Brain pericyte (primary cell): Measurements from ENCODE around the gene MAPKAP1.
"Not testable (repeated sequence)": the region's sequence is repeated elsewhere in the genome, so short reads cannot be mapped to it uniquely, and the experiment has no call there.

Source experiments
- DNase-seq: peaks from one replicate; pipeline ENCODE4 v3.0.0-alpha.2; 2012; ENCODE audit warnings: low read depth, low spot score

MAPKAP1 gene

GRCh38 chr9:125415583-125416460 is 291.2 kb downstream of the MAPKAP1 start:
- no peak for DNase-seq

- no peak for DNase-seq
Measured at GRCh38 chr9:125413579-125413978, 293.4 kb downstream of the MAPKAP1 start.

DNA sequence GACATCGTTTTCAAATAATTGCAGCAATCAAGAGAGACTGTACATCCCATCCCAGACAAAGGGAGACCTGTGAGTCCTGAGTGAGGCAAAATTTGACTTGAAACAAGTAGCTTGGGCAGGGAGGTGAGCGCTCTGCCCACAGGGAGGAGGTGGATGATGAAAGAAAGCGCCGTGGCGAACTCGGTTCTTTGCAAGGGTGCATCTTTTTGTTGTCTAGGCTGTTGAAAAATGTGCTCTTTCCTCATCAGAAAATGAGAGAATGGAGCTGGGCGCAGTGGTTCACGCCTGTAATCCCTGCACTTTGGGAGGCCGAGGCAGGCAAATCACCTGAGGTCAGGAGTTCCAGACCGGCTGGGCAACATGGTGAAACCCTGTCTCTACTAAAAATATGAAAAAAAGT is 294.8 kb downstream of the MAPKAP1 start:
- DNase-seq, result no peak

DNA sequence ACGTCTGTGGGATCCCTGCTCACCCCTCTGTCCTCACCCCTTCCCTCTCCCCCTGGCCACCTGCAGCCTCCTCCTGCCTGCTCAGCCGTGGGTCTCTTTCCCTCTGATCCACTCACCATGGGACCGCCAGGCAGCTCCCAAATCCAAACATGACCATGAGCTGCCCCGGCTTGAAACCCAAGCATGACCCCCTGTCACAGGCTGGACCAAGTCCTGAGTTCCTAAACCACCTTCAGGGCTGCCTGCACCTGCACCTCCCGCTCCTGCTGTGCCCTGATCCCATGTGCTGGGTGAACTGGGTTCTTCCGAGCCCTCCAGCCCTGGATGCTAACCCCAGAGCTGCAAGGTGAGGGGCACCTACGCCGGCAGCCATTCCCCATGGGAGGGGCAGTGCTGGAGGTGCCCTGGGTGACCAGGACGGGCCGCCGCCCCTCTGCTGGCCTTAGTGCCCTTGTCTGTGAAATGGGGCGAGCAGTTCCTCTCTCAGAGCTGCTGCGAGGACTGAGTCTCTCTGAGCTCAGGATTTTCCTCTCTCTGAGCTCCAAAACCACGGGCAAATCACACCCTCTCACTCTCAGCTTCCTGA is 295.7 kb downstream of the MAPKAP1 start:
- DNase-seq, result no peak

DNA sequence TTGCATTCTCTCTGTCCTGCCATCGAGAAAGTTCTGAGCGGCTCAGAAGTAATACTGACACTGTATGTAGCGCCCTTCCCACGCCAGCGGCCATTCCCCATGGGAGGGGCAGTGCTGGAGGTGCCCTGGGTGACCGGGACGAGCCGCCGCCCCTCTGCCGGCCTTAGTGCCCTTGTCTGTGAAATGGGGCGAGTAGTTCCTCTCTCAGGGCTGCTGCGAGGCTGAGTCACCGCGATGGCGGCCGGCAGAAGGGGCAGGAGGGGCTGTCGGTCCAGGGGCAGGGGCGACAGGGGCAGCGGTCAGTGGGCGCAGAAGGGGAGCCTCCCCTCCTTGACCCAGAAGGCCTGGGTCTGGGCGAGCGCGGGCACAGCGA is 296.5 kb downstream of the MAPKAP1 start:
- no peak for DNase-seq

- no peak for DNase-seq
Measured at GRCh38 chr9:125409637-125410521, 297.1 kb downstream of the MAPKAP1 start.

DNA sequence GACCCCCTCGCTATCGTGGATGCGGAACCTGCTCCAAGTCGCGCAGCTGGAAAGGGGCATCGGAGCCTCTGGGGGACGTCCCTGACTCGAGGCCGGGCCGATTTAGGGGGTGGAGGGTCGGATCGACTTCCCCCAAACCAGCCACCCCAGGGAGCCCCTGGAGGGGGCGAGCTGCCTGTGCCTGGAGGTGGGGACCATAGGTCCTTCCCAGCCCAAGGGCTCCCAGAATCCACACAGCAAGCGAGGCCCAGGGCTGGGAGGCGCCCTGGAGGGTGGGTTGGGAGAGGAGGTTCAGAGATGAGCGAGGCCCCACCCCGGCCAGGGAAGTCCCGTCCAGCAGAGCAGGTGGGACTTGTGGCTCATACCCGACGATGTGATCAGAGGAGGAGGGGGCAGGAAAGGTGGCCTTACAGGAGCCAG is 297.8 kb downstream of the MAPKAP1 start:
- DNase-seq, result no peak

- DNase-seq, result no peak
Measured at GRCh38 chr9:125407974-125408900, 298.8 kb downstream of the MAPKAP1 start.

DNA sequence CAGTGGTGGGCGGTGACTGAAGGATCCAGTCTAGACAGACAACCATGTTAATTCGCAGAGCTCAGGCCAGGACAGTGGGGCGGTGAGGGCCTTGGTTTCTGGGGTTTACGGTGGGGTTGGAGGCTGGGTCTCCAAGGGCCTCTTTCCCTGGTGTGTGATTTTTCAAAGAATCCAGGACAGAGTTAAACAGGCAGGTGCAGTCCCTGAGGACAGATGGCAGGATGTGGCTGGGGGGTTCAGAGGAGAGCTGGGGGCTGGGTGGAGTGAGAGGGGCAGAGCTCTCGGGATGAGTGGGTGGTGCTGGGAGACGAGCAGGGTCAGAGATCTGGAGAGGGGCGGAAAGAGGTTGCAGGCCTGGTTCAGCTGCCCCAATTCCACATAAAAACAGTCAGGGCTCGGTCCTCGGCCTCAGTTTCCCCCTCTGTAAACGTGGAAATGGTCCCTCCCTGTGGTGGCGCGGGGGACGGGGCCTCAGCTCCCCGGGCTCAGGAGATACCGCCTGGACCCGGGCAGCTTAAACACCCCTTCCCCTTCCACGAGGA is 299.5 kb downstream of the MAPKAP1 start:
- DNase-seq, result no peak

GRCh38 chr9:125406810-125407087 is 300.3 kb downstream of the MAPKAP1 start:
- no peak for DNase-seq

DNA sequence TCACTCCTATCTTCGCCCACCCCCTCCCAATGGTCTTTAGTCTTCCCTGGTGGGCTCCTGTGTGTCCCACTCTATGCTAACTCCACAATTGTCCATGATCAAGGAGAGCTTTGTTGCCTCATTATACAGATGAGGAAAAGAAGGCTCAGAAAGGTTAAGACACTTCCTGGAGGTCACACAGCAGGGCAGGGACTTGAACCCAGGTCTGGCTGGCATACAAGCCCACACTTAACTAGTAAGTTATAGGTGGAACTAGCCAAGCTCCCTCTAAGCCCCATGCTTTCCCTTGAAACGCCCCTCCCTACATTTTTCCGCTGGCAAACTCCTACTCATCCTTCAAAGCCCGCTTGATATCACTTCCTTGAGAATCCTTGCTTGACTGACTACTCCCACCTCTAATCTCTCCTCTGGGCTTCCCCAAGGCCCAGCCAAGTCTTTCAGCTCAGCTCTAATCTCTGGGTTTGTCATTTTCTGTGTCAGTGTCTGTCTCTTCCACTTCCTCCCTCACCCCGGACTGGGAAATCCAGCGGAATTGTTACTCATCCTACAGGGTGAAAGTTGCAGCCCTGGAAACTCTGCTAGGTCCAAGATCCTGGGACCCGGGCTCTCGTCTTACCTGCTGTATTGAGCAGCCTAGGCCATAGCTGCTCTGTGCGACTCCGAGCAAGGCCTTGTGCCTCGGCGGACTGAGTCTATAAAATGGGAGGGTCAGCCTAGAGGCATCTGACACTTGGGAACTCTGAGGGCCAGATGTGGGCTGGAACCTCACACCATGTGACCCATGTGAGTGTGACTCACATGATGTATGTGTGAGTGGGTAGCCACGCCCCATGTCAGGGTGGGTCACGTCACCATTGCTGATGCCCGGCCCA is 300.8 kb downstream of the MAPKAP1 start:
- no peak for DNase-seq

- no peak for DNase-seq
Measured at GRCh38 chr9:125404733-125405132, 302.3 kb downstream of the MAPKAP1 start.

- DNase-seq, result no peak
Measured at GRCh38 chr9:125400725-125401716, 306.0 kb downstream of the MAPKAP1 start.

GRCh38 chr9:125400232-125400631 is 306.8 kb downstream of the MAPKAP1 start:
- not testable (repeated sequence) for DNase-seq

DNA sequence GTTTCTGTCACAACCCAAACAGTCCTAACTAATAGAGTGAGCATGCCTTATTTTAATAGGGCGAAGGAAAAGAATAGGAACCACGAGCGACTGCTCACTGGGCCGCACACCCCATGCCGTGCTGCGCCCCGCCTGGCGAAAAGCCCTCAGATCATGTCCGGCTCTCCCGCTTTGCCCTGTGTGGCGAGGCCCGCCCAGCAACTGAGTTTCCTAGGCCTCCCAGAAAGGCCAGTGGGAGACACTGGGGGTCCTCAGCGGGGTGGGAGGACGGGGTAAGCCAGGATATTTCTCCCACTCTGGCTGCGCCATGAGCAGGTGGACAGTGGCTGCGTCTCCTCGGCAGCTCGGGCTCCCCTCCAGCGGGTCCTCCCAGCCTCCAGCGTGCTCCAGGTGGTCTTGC is 307.3 kb downstream of the MAPKAP1 start:
- DNase-seq, result no peak

- DNase-seq, result no peak
Measured at GRCh38 chr9:125399165-125399564, 307.8 kb downstream of the MAPKAP1 start.

DNA sequence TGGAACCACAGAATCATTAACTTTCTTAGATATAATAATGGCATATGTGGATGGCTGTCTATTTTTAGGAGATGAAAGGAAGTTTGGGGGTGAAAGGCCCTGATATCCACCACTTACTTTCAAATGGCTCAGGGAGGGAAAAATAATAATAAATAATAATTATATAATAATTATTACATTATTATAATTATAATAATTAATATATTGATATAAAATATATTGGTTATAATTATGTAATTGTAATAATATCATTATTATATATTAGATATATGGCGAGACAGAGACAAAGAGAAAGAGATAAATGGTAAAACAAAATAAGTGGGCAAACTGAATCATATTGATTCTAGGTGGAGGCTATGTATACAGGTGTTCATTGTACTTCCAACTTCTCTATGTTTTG is 308.8 kb downstream of the MAPKAP1 start:
- DNase-seq, result no peak

- no peak for DNase-seq
Measured at GRCh38 chr9:125397736-125398135, 309.3 kb downstream of the MAPKAP1 start.

DNA sequence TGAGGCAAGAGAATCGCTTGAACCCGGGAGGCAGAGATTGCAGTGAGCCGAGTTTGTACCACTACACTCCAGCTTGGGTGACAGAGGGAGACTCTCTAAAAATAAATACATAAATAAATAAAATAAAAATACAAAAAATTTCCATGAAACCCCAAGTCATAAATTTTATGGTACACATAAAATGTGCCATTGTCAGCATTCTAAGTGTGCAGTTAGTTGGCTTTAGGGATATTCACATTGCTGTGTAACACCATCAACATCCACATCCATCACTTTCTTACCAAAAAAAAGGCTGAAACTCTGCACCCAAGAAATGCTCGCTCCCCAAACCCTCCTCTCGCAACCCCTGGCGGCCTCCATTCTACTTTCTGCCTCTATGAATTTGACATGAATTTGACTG is 310.2 kb downstream of the MAPKAP1 start:
- DNase-seq, result no peak
